ENCODE measurements around the gene ZNF625. TPM values are rescaled to one million over a fixed set of nuclear protein-coding genes. Genes with fewer than 3 reads are reported as not detected.

ZNF625 gene
- total RNA-seq, 1 donor from 2014 or later: 26.7 TPM

DNA sequence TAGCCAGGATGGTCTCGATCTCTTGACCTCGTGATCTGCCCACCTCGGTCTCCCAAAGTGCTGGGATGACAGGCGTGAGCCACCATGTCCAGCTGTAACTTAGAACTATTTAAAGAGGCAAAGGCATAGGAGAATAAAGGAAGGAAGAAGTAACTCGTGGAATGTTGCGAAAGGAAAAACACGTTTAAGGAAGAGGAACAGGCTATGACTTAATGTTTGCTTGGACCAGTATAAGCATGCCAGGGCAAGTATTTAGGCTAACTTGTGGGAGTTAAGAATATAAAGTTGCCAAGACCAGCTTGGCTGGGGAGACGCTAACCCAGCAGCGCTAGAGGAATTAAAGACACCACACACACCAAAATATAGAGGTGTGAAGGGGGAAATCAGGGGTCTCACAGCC, 58.5 kb downstream of the ZNF625 start:
- TF ChIP-seq, protein P1, sequence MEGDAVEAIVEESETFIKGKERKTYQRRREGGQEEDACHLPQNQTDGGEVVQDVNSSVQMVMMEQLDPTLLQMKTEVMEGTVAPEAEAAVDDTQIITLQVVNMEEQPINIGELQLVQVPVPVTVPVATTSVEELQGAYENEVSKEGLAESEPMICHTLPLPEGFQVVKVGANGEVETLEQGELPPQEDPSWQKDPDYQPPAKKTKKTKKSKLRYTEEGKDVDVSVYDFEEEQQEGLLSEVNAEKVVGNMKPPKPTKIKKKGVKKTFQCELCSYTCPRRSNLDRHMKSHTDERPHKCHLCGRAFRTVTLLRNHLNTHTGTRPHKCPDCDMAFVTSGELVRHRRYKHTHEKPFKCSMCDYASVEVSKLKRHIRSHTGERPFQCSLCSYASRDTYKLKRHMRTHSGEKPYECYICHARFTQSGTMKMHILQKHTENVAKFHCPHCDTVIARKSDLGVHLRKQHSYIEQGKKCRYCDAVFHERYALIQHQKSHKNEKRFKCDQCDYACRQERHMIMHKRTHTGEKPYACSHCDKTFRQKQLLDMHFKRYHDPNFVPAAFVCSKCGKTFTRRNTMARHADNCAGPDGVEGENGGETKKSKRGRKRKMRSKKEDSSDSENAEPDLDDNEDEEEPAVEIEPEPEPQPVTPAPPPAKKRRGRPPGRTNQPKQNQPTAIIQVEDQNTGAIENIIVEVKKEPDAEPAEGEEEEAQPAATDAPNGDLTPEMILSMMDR (IDR thresholded peaks at IDR 0.05; ENCODE audit: unreplicated experiment): no peak
- DNase-seq (ENCODE audit: low spot score): no peak
- Mint-ChIP-seq H3K4me1 (ENCODE audit: unreplicated experiment) (no peaks in the 10 kb centered on the region), H3K27me3 (ENCODE audit: unreplicated experiment) (peaks cover 5% of the 10 kb centered on the region), H3K9me3 (ENCODE audit: unreplicated experiment) (peaks cover 34% of the 10 kb centered on the region), H3K4me3 (ENCODE audit: unreplicated experiment) (peak overlapping the region; percentile 57), H3K36me3 (ENCODE audit: low read depth, unreplicated experiment) (peaks cover 5% of the 10 kb centered on the region), H3K27ac (ENCODE audit: unreplicated experiment) (no peak overlapping the region)

DNA sequence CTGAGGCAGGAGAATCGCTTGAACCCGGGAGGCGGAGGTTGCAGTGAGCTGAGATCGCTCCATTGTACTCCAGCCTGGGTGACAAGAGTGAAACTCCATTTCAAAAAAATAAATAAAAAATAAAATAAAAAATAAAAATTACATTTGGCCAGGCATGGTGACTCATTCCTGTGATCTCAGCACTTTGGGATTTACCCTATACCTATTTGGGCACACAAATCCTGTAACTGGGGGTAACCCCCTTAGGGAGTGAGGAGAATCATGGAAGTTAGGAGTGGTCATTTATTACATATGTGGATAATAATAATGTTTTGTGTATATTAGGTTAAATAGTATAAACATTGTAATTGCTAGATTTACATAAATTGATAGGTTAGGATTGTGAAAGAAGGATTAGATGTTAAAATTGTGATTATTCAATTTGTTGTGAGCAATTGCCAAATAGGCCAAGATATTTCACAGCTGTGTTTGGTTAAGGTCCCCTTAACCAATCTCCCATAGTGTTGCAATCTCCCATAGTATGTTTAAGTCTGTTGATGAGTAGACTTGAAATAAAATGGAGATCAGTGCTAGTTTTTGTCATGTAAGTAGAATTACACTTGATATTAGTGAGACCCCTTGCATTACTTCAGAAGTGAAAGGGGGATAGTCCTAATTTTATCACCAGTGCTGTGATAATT, 61.3 kb downstream of the ZNF625 start:
- peaks cover 14% of the 10 kb centered on the region for H3K36me3 Mint-ChIP-seq (ENCODE audit: low read depth, unreplicated experiment)
- DNase-seq (ENCODE audit: low spot score): no peak
- no peak overlapping the region for H3K27ac Mint-ChIP-seq (ENCODE audit: unreplicated experiment)
- H3K27me3 Mint-ChIP-seq (ENCODE audit: unreplicated experiment): peaks cover 9% of the 10 kb centered on the region
- TF ChIP-seq, protein P1 (IDR thresholded peaks at IDR 0.05; ENCODE audit: unreplicated experiment): no peak
- no peaks in the 10 kb centered on the region for H3K4me1 Mint-ChIP-seq (ENCODE audit: unreplicated experiment)
- no peak overlapping the region for H3K4me3 Mint-ChIP-seq (ENCODE audit: unreplicated experiment)
- peaks cover 44% of the 10 kb centered on the region for H3K9me3 Mint-ChIP-seq (ENCODE audit: unreplicated experiment)

Other genes with a start within 250 kb of the ZNF625 start
- gene ZNF700, start 231.6 kb downstream of the ZNF625 start, total RNA-seq (ENCODE audit: unreplicated experiment): 0.18 TPM
- gene ZNF763, start 191.7 kb downstream of the ZNF625 start, total RNA-seq (ENCODE audit: unreplicated experiment): not detected
- 0.21 TPM for gene ZNF433, start 121.1 kb downstream of the ZNF625 start, total RNA-seq (ENCODE audit: unreplicated experiment)
- gene ZNF878, start 103.8 kb downstream of the ZNF625 start, total RNA-seq (ENCODE audit: unreplicated experiment): not detected
- 0.15 TPM for gene ZNF844, start 92.0 kb downstream of the ZNF625 start, total RNA-seq (ENCODE audit: unreplicated experiment)
- gene ZNF20, start 16.4 kb downstream of the ZNF625 start, total RNA-seq (ENCODE audit: unreplicated experiment): 6.2 TPM
- 12.4 TPM for gene ZNF136, start 6.4 kb upstream of the ZNF625 start, total RNA-seq (ENCODE audit: unreplicated experiment)
- 7.0 TPM for gene ZNF44, start 138.1 kb upstream of the ZNF625 start, total RNA-seq (ENCODE audit: unreplicated experiment)
- 1.2 TPM for gene ZNF563, start 176.9 kb upstream of the ZNF625 start, total RNA-seq (ENCODE audit: unreplicated experiment)
- gene ZNF442, start 208.9 kb upstream of the ZNF625 start, total RNA-seq (ENCODE audit: unreplicated experiment): 4.0 TPM
- 4.9 TPM for gene ZNF799, start 244.5 kb upstream of the ZNF625 start, total RNA-seq (ENCODE audit: unreplicated experiment)